AG09309 (cell line): ENCODE results near the gene NPPA.

Experiments used
- DNase-seq: peaks from one replicate; pipeline ENCODE4 v3.0.0-alpha.2; 2010; ENCODE audit warnings: low read depth
- H3K4me3 ChIP-seq: 2 replicates; pipeline ENCODE4 v1.5.1; 2011; ENCODE audit warnings: mild to moderate bottlenecking, low read depth, low read length, moderate library complexity; ENCODE audit not compliant: control insufficient read depth
- CTCF ChIP-seq: IDR thresholded peaks from 2 replicates; pipeline ENCODE4 v1.5.1; 2011; ENCODE audit warnings: mild to moderate bottlenecking, low read depth, low read length, inconsistent platforms; ENCODE audit not compliant: insufficient read depth, control insufficient read depth; ENCODE audit errors: missing control alignments

The NPPA gene

DNA sequence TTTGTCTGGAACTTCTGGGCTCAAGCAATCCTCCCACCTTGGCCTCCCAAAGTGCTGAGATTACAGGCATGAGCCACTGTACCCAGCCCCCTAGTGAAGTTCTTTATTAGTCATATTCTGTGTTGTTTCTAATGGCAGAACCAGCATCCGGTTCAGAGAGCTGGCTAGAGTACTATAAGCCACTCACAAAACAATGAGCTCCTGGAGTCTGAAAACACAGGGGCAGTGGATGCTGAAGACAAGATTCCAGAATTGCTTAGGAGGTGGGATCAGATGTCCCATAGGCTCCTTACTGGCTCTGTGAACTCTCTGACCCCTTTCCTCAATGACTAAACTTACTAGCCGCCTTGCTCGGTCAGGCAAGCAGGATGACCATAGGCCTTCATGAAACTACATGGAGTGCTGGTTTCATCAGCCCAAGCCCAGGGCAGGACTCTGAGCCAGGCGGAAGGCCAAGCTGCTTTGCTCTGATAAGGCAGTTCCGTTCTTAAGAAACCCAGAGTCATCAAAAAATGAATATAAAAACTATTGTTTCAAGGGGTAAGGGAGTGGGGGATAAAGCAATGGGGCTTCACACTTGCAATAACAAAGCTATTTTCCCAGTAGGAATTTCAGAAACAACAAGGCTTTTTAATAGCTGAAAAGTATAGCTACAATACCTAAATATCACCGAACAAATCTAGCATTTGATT lies 49.9 kb downstream of the NPPA start:
- TF ChIP-seq CTCF, result no peak
- no peak for DNase-seq
- H3K4me3 ChIP-seq, result no peak overlapping the region

- no peak for TF ChIP-seq CTCF
- H3K4me3 ChIP-seq, result no peak overlapping the region
- DNase-seq, result no peak
These were observed 51.4 kb downstream of the NPPA start for GRCh38 chr1:11796036-11796828.
